Brain microvascular endothelial cell (primary cell): Measurements from ENCODE around the gene REST.

ENCODE experiments used
- DNase-seq: peaks from one replicate; pipeline ENCODE4 v3.0.0-alpha.2; 2020
- H3K27ac ChIP-seq: fragments of 250-450 bp; sonication (Bioruptor Pico); 2 replicates; pipeline ENCODE4 v1.5.1; 2020; ENCODE audit warnings: mild to moderate bottlenecking, moderate library complexity
- H3K27me3 ChIP-seq: fragments of 250-450 bp; sonication (Bioruptor Pico); replicated peaks from 2 replicates; pipeline ENCODE4 v1.5.1; 2020; ENCODE audit warnings: mild to moderate bottlenecking
- H3K36me3 ChIP-seq: fragments of 250-450 bp; sonication (Bioruptor Pico); replicated peaks from 2 replicates; pipeline ENCODE4 v1.5.1; 2020; ENCODE audit warnings: mild to moderate bottlenecking
- H3K4me3 ChIP-seq: 2 replicates; pipeline ENCODE4 v1.5.1; 2011; ENCODE audit warnings: low read depth, mild to moderate bottlenecking, control low read depth, low read length, moderate library complexity
- in situ Hi-C: cut with HindIII; loops from 2 replicates; pipeline ENCODE4 v1.10.0; 2017; ENCODE audit warnings: low sequenced_read_pairs, low pct_ligation_motif_present
- TF ChIP-seq, protein P1 (sequence below): IDR thresholded peaks from 2 replicates; pipeline ENCODE4 v1.5.1; 2011; ENCODE audit warnings: low read depth, mild to moderate bottlenecking, moderate library complexity, low read length, control low read depth, inconsistent platforms; ENCODE audit errors: missing control alignments

REST gene

DNA sequence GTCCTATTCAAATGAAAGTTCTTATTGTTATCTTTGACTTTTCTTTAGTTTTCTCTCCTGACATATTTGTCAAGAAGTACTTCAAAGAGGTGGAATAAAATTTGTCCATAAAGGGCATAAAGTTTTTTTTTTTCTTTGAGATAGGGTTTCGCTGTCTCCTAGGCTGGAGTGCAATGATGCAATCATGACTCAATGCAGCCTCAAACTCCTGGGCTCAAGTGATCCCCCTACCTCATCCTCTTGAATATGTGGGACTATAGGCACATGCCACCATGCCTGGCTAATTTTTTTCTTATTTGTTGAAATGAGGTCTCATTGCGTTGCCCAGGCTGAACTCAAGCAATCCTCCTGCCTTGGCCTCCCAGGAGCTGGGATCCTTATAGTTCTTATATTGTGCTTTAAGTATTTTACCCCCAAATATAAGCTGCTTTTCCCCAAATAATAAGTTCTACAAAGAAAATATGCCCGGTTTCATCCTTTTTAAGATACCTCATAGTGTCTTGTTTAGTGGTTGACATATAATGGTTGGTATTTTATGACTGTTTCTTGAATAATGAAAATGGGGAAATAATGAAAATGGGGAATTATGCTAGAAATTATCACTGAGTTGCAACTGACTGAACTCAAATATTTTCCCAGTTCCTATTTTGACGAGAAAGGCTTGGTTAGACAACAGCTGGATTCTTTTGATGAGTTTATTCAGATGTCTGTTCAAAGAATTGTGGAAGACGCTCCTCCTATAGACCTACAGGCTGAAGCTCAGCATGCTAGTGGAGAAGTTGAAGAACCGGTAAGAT, 82.6 kb downstream of the REST start:
- peaks cover 68% of the 10 kb centered on the region for H3K36me3 ChIP-seq
- H3K27ac ChIP-seq: peak overlapping the region; percentile 33
- no peaks in the 10 kb centered on the region for H3K27me3 ChIP-seq
- TF ChIP-seq, protein P1, sequence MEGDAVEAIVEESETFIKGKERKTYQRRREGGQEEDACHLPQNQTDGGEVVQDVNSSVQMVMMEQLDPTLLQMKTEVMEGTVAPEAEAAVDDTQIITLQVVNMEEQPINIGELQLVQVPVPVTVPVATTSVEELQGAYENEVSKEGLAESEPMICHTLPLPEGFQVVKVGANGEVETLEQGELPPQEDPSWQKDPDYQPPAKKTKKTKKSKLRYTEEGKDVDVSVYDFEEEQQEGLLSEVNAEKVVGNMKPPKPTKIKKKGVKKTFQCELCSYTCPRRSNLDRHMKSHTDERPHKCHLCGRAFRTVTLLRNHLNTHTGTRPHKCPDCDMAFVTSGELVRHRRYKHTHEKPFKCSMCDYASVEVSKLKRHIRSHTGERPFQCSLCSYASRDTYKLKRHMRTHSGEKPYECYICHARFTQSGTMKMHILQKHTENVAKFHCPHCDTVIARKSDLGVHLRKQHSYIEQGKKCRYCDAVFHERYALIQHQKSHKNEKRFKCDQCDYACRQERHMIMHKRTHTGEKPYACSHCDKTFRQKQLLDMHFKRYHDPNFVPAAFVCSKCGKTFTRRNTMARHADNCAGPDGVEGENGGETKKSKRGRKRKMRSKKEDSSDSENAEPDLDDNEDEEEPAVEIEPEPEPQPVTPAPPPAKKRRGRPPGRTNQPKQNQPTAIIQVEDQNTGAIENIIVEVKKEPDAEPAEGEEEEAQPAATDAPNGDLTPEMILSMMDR: no peak
- in situ Hi-C loops: no loop called here
- H3K4me3 ChIP-seq: no peak overlapping the region
- DNase-seq: peak; percentile 50

DNA sequence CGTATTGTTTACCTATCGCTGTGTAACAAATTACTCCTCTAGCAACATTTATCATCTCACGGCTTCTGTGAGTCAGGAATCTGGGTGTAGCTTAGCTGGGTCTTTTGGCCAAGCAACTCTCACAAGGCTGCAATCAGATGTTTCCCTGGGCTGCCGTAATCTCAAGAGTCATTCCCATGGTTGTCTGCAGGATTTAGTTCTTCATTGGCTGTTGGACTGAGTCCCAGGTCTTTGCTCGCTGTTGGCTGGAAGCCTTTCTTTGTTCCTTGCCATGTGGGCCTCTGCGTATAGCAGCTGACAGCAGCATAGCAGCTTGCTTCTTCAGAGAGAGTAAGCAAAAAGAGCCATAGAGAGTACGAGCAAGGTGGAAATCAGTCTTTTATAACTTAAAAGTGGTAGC, 87.8 kb downstream of the REST start:
- in situ Hi-C loops: no loop called here
- H3K4me3 ChIP-seq: no peak overlapping the region
- H3K27ac ChIP-seq: peak overlapping the region; percentile 35
- H3K36me3 ChIP-seq: peaks cover 76% of the 10 kb centered on the region
- peak; percentile 76 for DNase-seq
- TF ChIP-seq, protein P1: no peak
- no peaks in the 10 kb centered on the region for H3K27me3 ChIP-seq

DNA sequence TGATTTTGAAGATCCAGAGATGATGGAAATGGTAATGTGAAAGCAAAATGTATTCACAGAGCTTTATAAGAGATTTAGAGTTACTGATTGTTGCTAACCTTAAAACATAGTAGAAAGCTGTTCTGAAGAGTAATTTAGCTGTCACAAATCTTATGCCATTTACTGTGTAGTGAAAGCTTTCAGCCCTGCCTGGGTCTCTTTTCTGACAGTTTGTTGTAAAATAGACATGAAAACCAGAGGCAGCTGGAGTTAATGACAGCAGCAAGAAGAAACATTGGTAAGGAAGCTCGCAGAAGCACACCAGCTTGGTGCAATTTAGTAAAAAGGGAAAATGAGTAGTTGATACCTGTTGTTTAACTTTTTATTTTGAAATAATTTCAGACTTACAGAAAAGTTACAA, 92.1 kb downstream of the REST start:
- in situ Hi-C loops: no loop called here
- TF ChIP-seq, protein P1: no peak
- H3K27ac ChIP-seq: no peak overlapping the region
- H3K27me3 ChIP-seq: no peaks in the 10 kb centered on the region
- no peak overlapping the region for H3K4me3 ChIP-seq
- peaks cover 65% of the 10 kb centered on the region for H3K36me3 ChIP-seq
- DNase-seq: no peak

DNA sequence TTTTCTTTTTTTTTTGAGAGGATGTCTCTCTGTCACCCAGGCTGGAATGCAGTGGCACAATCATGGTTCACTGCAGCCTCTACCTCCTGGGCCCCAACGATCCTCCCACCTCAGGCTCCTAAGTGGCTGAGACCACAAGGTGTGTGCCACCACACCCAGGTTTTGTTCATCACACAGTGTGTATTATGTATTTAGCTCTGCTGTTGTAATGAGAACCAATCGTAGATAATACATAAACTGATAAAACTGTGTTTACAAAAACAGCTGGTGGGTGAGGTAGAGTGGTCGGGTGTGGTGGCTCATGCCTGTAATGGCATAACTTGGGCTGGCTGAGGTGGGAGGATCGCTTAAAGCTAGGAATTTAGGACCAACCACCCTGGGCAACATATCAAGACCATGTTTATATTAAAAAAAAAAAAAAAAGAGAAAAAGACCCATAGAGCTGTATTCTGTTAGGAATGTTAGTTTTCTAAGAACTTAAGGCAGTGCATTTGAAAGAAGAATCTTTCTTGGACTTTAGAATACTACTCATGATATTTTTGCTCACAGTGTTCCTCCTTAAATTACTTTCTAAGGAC, 105.9 kb downstream of the REST start:
- no peak for DNase-seq

More for the DNA sequence above, 105.9 kb downstream of the REST start:
- TF ChIP-seq, protein P1: no peak
- in situ Hi-C loops: no loop called here
- H3K36me3 ChIP-seq: peaks cover 75% of the 10 kb centered on the region
- no peak overlapping the region for H3K4me3 ChIP-seq
- no peak overlapping the region for H3K27ac ChIP-seq
- no peaks in the 10 kb centered on the region for H3K27me3 ChIP-seq
